Measurements from ENCODE around the gene ACKR2.
"Not testable (repeated sequence)": the region's sequence is repeated elsewhere in the genome, so short reads cannot be mapped to it uniquely, and the experiment has no call there.

ACKR2 gene

GRCh38 chr3:42790714-42791229 lies 18.5 kb upstream of the ACKR2 start:
- DNase-seq (no peak), ATAC-seq (no peak)
- no peak overlapping the region for H3K4me3 Mint-ChIP-seq
- H3K27ac Mint-ChIP-seq = no peak overlapping the region
- no peaks in the 10 kb centered on the region for H3K27me3 Mint-ChIP-seq
- no peaks in the 10 kb centered on the region for H3K9me3 Mint-ChIP-seq
- peaks cover 34% of the 10 kb centered on the region for H3K36me3 Mint-ChIP-seq (ENCODE audit: low read depth)
- H3K4me1 Mint-ChIP-seq = no peaks in the 10 kb centered on the region

GRCh38 chr3:42795621-42796181 lies 13.5 kb upstream of the ACKR2 start:
- H3K36me3 Mint-ChIP-seq (ENCODE audit: low read depth) = peaks cover 30% of the 10 kb centered on the region
- no peak for ATAC-seq
- no peak overlapping the region for H3K27ac Mint-ChIP-seq

GRCh38 chr3:42796332-42796885 lies 12.8 kb upstream of the ACKR2 start:
- H3K4me3 Mint-ChIP-seq = no peak overlapping the region
- H3K27ac Mint-ChIP-seq = no peak overlapping the region
- H3K36me3 Mint-ChIP-seq (ENCODE audit: low read depth) = peaks cover 33% of the 10 kb centered on the region
- H3K27me3 Mint-ChIP-seq = no peaks in the 10 kb centered on the region
- ATAC-seq = no peak
- H3K9me3 Mint-ChIP-seq = no peaks in the 10 kb centered on the region
- DNase-seq = no peak
- peaks cover 23% of the 10 kb centered on the region for H3K4me1 Mint-ChIP-seq

More at GRCh38 chr3:42795621-42796181, 13.5 kb upstream of the ACKR2 start:
- Mint-ChIP-seq H3K4me3 (no peak overlapping the region), H3K4me1 (peaks cover 16% of the 10 kb centered on the region), H3K9me3 (no peaks in the 10 kb centered on the region), H3K27me3 (no peaks in the 10 kb centered on the region)
- DNase-seq = no peak

GRCh38 chr3:42799376-42799775 lies 9.9 kb upstream of the ACKR2 start:
- H3K36me3 Mint-ChIP-seq (ENCODE audit: low read depth) = peaks cover 23% of the 10 kb centered on the region
- H3K9me3 Mint-ChIP-seq = no peaks in the 10 kb centered on the region
- no peaks in the 10 kb centered on the region for H3K27me3 Mint-ChIP-seq
- no peak overlapping the region for H3K27ac Mint-ChIP-seq
- DNase-seq (no peak), ATAC-seq (no peak)
- peaks cover 44% of the 10 kb centered on the region for H3K4me1 Mint-ChIP-seq
- H3K4me3 Mint-ChIP-seq = no peak overlapping the region

- H3K9me3 Mint-ChIP-seq = no peaks in the 10 kb centered on the region
- H3K4me1 Mint-ChIP-seq = peaks cover 50% of the 10 kb centered on the region
- no peaks in the 10 kb centered on the region for H3K27me3 Mint-ChIP-seq
- no peak for DNase-seq
- no peak overlapping the region for H3K27ac Mint-ChIP-seq
- H3K4me3 Mint-ChIP-seq = no peak overlapping the region
- ATAC-seq = no peak
- peaks cover 20% of the 10 kb centered on the region for H3K36me3 Mint-ChIP-seq (ENCODE audit: low read depth)
Measured at GRCh38 chr3:42800251-42800650, 9.0 kb upstream of the ACKR2 start.

- ATAC-seq = no peak
- Mint-ChIP-seq H3K36me3 (ENCODE audit: low read depth) (peaks cover 15% of the 10 kb centered on the region), H3K4me1 (peaks cover 50% of the 10 kb centered on the region), H3K4me3 (no peak overlapping the region), H3K27ac (no peak overlapping the region), H3K27me3 (peaks cover 5% of the 10 kb centered on the region), H3K9me3 (no peaks in the 10 kb centered on the region)
- DNase-seq = no peak
Measured at GRCh38 chr3:42801048-42801620, 8.1 kb upstream of the ACKR2 start.

GRCh38 chr3:42801784-42802183 lies 7.5 kb upstream of the ACKR2 start:
- Mint-ChIP-seq H3K9me3 (no peaks in the 10 kb centered on the region), H3K4me3 (no peak overlapping the region), H3K36me3 (ENCODE audit: low read depth) (peaks cover 12% of the 10 kb centered on the region), H3K27me3 (peaks cover 10% of the 10 kb centered on the region), H3K4me1 (peaks cover 47% of the 10 kb centered on the region), H3K27ac (no peak overlapping the region)
- ATAC-seq (no peak), DNase-seq (no peak)

- no peak for DNase-seq
- no peaks in the 10 kb centered on the region for H3K9me3 Mint-ChIP-seq
- peaks cover 10% of the 10 kb centered on the region for H3K27me3 Mint-ChIP-seq
- H3K4me3 Mint-ChIP-seq = peak overlapping the region; percentile 99
- peak overlapping the region; percentile 93 for H3K27ac Mint-ChIP-seq
- no peak for ATAC-seq
- H3K4me1 Mint-ChIP-seq = peaks cover 47% of the 10 kb centered on the region
- H3K36me3 Mint-ChIP-seq (ENCODE audit: low read depth) = peaks cover 12% of the 10 kb centered on the region
Measured at GRCh38 chr3:42802876-42803413, 6.3 kb upstream of the ACKR2 start.

GRCh38 chr3:42803414-42804105 lies 5.7 kb upstream of the ACKR2 start:
- Mint-ChIP-seq H3K27me3 (peaks cover 10% of the 10 kb centered on the region), H3K9me3 (no peaks in the 10 kb centered on the region), H3K27ac (peak overlapping the region; percentile 93), H3K36me3 (ENCODE audit: low read depth) (peaks cover 12% of the 10 kb centered on the region), H3K4me1 (peaks cover 47% of the 10 kb centered on the region), H3K4me3 (peak overlapping the region; percentile 99)
- ATAC-seq (peak; percentile 20), DNase-seq (peak; percentile 50)

GRCh38 chr3:42804106-42804830 lies 5.0 kb upstream of the ACKR2 start, which contains the start of gene HIGD1A:
HIGD1A (minus strand) TSS chr3:42804490; CDS start chr3:42794253, 10,237 bp downstream.
- Mint-ChIP-seq H3K9me3 (no peaks in the 10 kb centered on the region), H3K4me1 (peaks cover 47% of the 10 kb centered on the region), H3K27me3 (peaks cover 10% of the 10 kb centered on the region), H3K4me3 (peak within 1 kb of the TSS; percentile 99), H3K27ac (peak within 1 kb of the TSS; percentile 93), H3K36me3 (ENCODE audit: low read depth) (peaks cover 12% of the 10 kb centered on the region)
- DNase-seq (peak; percentile 93), ATAC-seq (peak; percentile 100)

GRCh38 chr3:42804831-42805132 lies 4.5 kb upstream of the ACKR2 start:
- Mint-ChIP-seq H3K4me1 (peaks cover 43% of the 10 kb centered on the region), H3K27ac (peak overlapping the region; percentile 93), H3K27me3 (peaks cover 10% of the 10 kb centered on the region), H3K9me3 (no peaks in the 10 kb centered on the region), H3K36me3 (ENCODE audit: low read depth) (peaks cover 12% of the 10 kb centered on the region), H3K4me3 (peak overlapping the region; percentile 99)
- ATAC-seq (no peak), DNase-seq (no peak)

- no peaks in the 10 kb centered on the region for H3K9me3 Mint-ChIP-seq
- peak overlapping the region; percentile 99 for H3K4me3 Mint-ChIP-seq
- peaks cover 11% of the 10 kb centered on the region for H3K36me3 Mint-ChIP-seq (ENCODE audit: low read depth)
- ATAC-seq = no peak
- H3K27ac Mint-ChIP-seq = peak overlapping the region; percentile 93
- peaks cover 39% of the 10 kb centered on the region for H3K4me1 Mint-ChIP-seq
- peaks cover 10% of the 10 kb centered on the region for H3K27me3 Mint-ChIP-seq
- peak; percentile 10 for DNase-seq
Measured at GRCh38 chr3:42805141-42805821, 4.0 kb upstream of the ACKR2 start.

GRCh38 chr3:42807929-42808328 lies 1.3 kb upstream of the ACKR2 start:
- DNase-seq (no peak), ATAC-seq (no peak)
- Mint-ChIP-seq H3K27ac (no peak overlapping the region), H3K27me3 (peaks cover 10% of the 10 kb centered on the region), H3K4me1 (peaks cover 14% of the 10 kb centered on the region), H3K36me3 (ENCODE audit: low read depth) (peaks cover 2% of the 10 kb centered on the region), H3K9me3 (no peaks in the 10 kb centered on the region), H3K4me3 (no peak overlapping the region)

- not testable (repeated sequence) for H3K4me1 Mint-ChIP-seq; DNase-seq; H3K9me3 Mint-ChIP-seq; H3K27me3 Mint-ChIP-seq; H3K4me3 Mint-ChIP-seq; H3K27ac Mint-ChIP-seq; ATAC-seq; H3K36me3 Mint-ChIP-seq (ENCODE audit: low read depth)
Measured at GRCh38 chr3:42810706-42811105, 1.5 kb downstream of the ACKR2 start.
